Keratinocyte (primary cell): ENCODE measurements around the gene ARHGAP28. TPM values are rescaled to one million over a fixed set of nuclear protein-coding genes. Genes with fewer than 3 reads are reported as not detected.

Experiments used
- DNase-seq: peaks from one replicate; pipeline ENCODE4 v3.0.0-alpha.2; 2011; ENCODE audit warnings: low read depth, missing footprints, low spot score
- FAIRE-seq: peaks from 2 replicates; lab custom pipeline; 2011; peaks lifted over from hg19 to GRCh38; lab: Jason Lieb, UNC
- H2AFZ ChIP-seq: 2 replicates; pipeline ENCODE4 v1.6.0; 2012; ENCODE audit warnings: low read length, control low read depth, inconsistent platforms; ENCODE audit not compliant: control insufficient read depth
- H3K27ac ChIP-seq: 2 replicates; pipeline ENCODE4 v1.5.1; 2011; ENCODE audit warnings: low read length; ENCODE audit not compliant: control insufficient read depth, insufficient read depth
- H3K27me3 ChIP-seq: 3 replicates; pipeline ENCODE4 v1.6.0; 2011; ENCODE audit warnings: low read length; ENCODE audit not compliant: control insufficient read depth, insufficient read depth; ENCODE audit errors: extremely low read depth
- H3K36me3 ChIP-seq, 2 experiments: 2 replicates in 1 of 2; 3 replicates in 1 of 2; pipeline ENCODE4 v1.5.1; 2011; ENCODE audit warnings: low read length in 2 of 2, mild to moderate bottlenecking in 1 of 2; ENCODE audit not compliant: control insufficient read depth in 2 of 2, insufficient read depth in 2 of 2; ENCODE audit errors: extremely low read depth in 1 of 2
- H3K4me1 ChIP-seq: 3 replicates; pipeline ENCODE4 v1.5.1; 2011; ENCODE audit warnings: low read length; ENCODE audit not compliant: control insufficient read depth, insufficient read depth; ENCODE audit errors: extremely low read depth
- H3K4me2 ChIP-seq: 3 replicates; pipeline ENCODE4 v1.6.0; 2011; ENCODE audit warnings: low read depth, low read length; ENCODE audit not compliant: control insufficient read depth, insufficient read depth; ENCODE audit errors: extremely low read depth
- H3K4me3 ChIP-seq, 3 experiments: fragments of 200-600 bp in 1 of 3; sonication (generic) in 1 of 3; 2 replicates in 2 of 3; 3 replicates in 1 of 3; pipeline ENCODE4 v1.5.1; 2011 to 2016; ENCODE audit warnings: low read length in 3 of 3, mild to moderate bottlenecking in 3 of 3, control low read depth in 2 of 3, inconsistent platforms in 1 of 3, low read depth in 1 of 3, mixed read lengths in 1 of 3, mixed run types in 1 of 3, moderate library complexity in 1 of 3; ENCODE audit not compliant: control insufficient read depth in 2 of 3, insufficient read depth in 2 of 3; ENCODE audit errors: extremely low read depth in 1 of 3
- H3K79me2 ChIP-seq: 2 replicates; pipeline ENCODE4 v1.6.0; 2012; ENCODE audit warnings: low read length; ENCODE audit not compliant: control insufficient read depth, insufficient read depth
- H3K9ac ChIP-seq: 3 replicates; pipeline ENCODE4 v1.6.0; 2011; ENCODE audit warnings: low read length; ENCODE audit not compliant: control insufficient read depth, insufficient read depth; ENCODE audit errors: extremely low read depth
- H3K9me1 ChIP-seq: 3 replicates; pipeline ENCODE4 v1.6.0; 2011; ENCODE audit warnings: low read length; ENCODE audit not compliant: control insufficient read depth, insufficient read depth; ENCODE audit errors: extremely low read depth
- H3K9me3 ChIP-seq: 2 replicates; pipeline ENCODE4 v1.5.1; 2012; ENCODE audit warnings: low read depth, low read length; ENCODE audit not compliant: control insufficient read depth
- H4K20me1 ChIP-seq: 3 replicates; pipeline ENCODE4 v1.6.0; 2011; ENCODE audit warnings: low read length; ENCODE audit not compliant: control insufficient read depth, insufficient read depth; ENCODE audit errors: extremely low read depth
- EZH2 ChIP-seq: IDR thresholded peaks from one replicate; pipeline ENCODE4 v1.6.1; 2012; ENCODE audit warnings: inconsistent platforms, mild to moderate bottlenecking, low read length, moderate library complexity
- dilution Hi-C: fragments of 300-500 bp; cut with MboI; formaldehyde crosslinking; loops from one replicate; pipeline ENCODE4 v1.7.0; 2020; ENCODE audit warnings: low sequenced_read_pairs; ENCODE audit not compliant: extremely low pct_ligation_motif_present
- polyA plus RNA-seq, 5 experiments: library from polyadenylated mRNA; depleted of rRNA in 3 of 5; stranded (reverse) in 3 of 5; stranded (forward) in 1 of 5; unstranded in 1 of 5; fragments of >200 nt; gene quantifications; 1 replicate in 1 of 5; 2 replicates in 3 of 5; 3 replicates in 1 of 5; pipeline versions ENCODE4 v1.2.1 to v1.2.3, GENCODE V29; 2011 to 2012; ENCODE audit warnings: missing spikeins in 2 of 5, low read depth in 1 of 5, low replicate concordance in 1 of 5
- TF ChIP-seq, protein P1 (sequence below), 3 experiments: IDR thresholded peaks in 1 of 3; conservative IDR thresholded peaks in 1 of 3; optimal IDR thresholded peaks in 1 of 3; 2 replicates in 2 of 3; 3 replicates in 1 of 3; pipeline versions ENCODE3 to v1.5.1; 2011; ENCODE audit warnings: low read length in 3 of 3, mild to moderate bottlenecking in 3 of 3, moderate library complexity in 2 of 3, control low read depth in 1 of 3, inconsistent platforms in 1 of 3; ENCODE audit not compliant: insufficient read depth in 2 of 3; ENCODE audit errors: extremely low read depth in 1 of 3

The ARHGAP28 gene
- polyA plus RNA-seq, 1 donor (not counting 4 experiments of a cell fraction or from before 2014, with no cell fraction given), result 0.43 TPM

DNA sequence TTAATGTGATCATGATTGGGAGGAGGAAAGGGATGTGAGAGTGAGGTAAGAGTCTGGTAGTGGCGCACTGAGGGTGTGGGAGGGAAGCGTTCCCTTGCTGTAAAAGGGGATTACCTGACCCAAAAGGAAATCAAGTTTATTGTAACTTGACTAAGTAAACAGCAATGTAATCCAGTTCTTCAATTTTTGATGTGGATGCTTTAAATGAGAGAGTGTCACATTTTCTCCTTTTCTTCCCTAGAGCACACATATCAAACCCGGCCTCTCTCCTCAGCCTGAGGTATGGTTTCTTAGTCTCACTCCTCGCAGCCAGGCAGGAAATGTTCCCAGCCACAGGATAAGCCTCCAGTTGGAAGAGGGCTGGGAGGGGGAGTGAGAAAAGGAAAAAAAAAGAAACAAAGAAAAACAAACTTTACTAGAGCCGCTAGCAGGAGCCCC lies 688 bp upstream of the ARHGAP28 start:
- no peak for TF ChIP-seq EZH2
- TF ChIP-seq, protein P1, sequence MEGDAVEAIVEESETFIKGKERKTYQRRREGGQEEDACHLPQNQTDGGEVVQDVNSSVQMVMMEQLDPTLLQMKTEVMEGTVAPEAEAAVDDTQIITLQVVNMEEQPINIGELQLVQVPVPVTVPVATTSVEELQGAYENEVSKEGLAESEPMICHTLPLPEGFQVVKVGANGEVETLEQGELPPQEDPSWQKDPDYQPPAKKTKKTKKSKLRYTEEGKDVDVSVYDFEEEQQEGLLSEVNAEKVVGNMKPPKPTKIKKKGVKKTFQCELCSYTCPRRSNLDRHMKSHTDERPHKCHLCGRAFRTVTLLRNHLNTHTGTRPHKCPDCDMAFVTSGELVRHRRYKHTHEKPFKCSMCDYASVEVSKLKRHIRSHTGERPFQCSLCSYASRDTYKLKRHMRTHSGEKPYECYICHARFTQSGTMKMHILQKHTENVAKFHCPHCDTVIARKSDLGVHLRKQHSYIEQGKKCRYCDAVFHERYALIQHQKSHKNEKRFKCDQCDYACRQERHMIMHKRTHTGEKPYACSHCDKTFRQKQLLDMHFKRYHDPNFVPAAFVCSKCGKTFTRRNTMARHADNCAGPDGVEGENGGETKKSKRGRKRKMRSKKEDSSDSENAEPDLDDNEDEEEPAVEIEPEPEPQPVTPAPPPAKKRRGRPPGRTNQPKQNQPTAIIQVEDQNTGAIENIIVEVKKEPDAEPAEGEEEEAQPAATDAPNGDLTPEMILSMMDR (optimal IDR thresholded peaks at IDR 0.05 in 1 of 3, IDR thresholded peaks at IDR 0.05 in 1 of 3, conservative IDR thresholded peaks at IDR 0.05 in 1 of 3; ENCODE audit: extremely low read depth in 1 of 3, insufficient read depth in 2 of 3, low read length in 3 of 3), result no peak
- Histone ChIP-seq H3K36me3 (no peaks in the 10 kb centered on the region), H4K20me1 (no peaks in the 10 kb centered on the region), H2AFZ (peak overlapping the region; percentile 82), H3K4me2 (peak overlapping the region; percentile 77), H3K27ac (no peak overlapping the region), H3K27me3 (no peaks in the 10 kb centered on the region), H3K9me3 (no peaks in the 10 kb centered on the region), H3K9ac (peak overlapping the region; percentile 50), H3K4me3 (peak overlapping the region; percentile 35 to 69 (median 55)), H3K4me1 (peaks cover 4% of the 10 kb centered on the region), H3K9me1 (no peaks in the 10 kb centered on the region), H3K79me2 (no peaks in the 10 kb centered on the region)
- FAIRE-seq (no peak), DNase-seq (no peak)
- dilution Hi-C loops, result no loop called here

- no peaks in the 10 kb centered on the region for H3K79me2 ChIP-seq
- H3K4me2 ChIP-seq, result peak overlapping the region; percentile 77
- no peak for FAIRE-seq
- H3K27me3 ChIP-seq, result no peaks in the 10 kb centered on the region
- H3K36me3 ChIP-seq, result no peaks in the 10 kb centered on the region
- H4K20me1 ChIP-seq, result no peaks in the 10 kb centered on the region
- H3K4me1 ChIP-seq, result peaks cover 4% of the 10 kb centered on the region
- no peaks in the 10 kb centered on the region for H3K9me1 ChIP-seq
- H3K9me3 ChIP-seq, result no peaks in the 10 kb centered on the region
- no peak overlapping the region for H3K9ac ChIP-seq
- dilution Hi-C loops, result no loop called here
- H3K27ac ChIP-seq, result no peak overlapping the region
- peak overlapping the region in 1 of 3 experiments; percentile 35 for H3K4me3 ChIP-seq
- TF ChIP-seq, protein P1 (optimal IDR thresholded peaks at IDR 0.05 in 1 of 3, IDR thresholded peaks at IDR 0.05 in 1 of 3, conservative IDR thresholded peaks at IDR 0.05 in 1 of 3; ENCODE audit: extremely low read depth in 1 of 3, insufficient read depth in 2 of 3, low read length in 3 of 3), result no peak
- TF ChIP-seq EZH2, result no peak
- H2AFZ ChIP-seq, result no peak overlapping the region
- no peak for DNase-seq
Measured at GRCh38 chr18:6730416-6731221, 1.1 kb downstream of the ARHGAP28 start.
